IPS-18a (cell line): ENCODE data around the gene AR.

ENCODE experiments used
- H3K27ac ChIP-seq: one replicate; pipeline ENCODE4 v1.5.1; 2013; ENCODE audit warnings: low read length
- H3K27me3 ChIP-seq: one replicate; pipeline ENCODE4 v1.6.1; 2013; ENCODE audit warnings: mild to moderate bottlenecking, low read length; ENCODE audit not compliant: control insufficient read depth, insufficient read depth
- H3K36me3 ChIP-seq: one replicate; pipeline ENCODE4 v1.6.1; 2013; ENCODE audit warnings: low read depth, low read length; ENCODE audit not compliant: control insufficient read depth
- H3K4me1 ChIP-seq: one replicate; pipeline ENCODE4 v1.6.1; 2013; ENCODE audit warnings: low read depth, low read length; ENCODE audit not compliant: control insufficient read depth
- H3K4me3 ChIP-seq: one replicate; pipeline ENCODE4 v1.5.1; 2013; ENCODE audit warnings: low read length
- H3K9ac ChIP-seq: one replicate; pipeline ENCODE4 v1.6.1; 2013; ENCODE audit warnings: mild to moderate bottlenecking, low read length, moderate library complexity
- H3K9me3 ChIP-seq: one replicate; pipeline ENCODE4 v1.6.1; 2013; ENCODE audit warnings: low read depth, low read length; ENCODE audit not compliant: control insufficient read depth

Gene AR

DNA sequence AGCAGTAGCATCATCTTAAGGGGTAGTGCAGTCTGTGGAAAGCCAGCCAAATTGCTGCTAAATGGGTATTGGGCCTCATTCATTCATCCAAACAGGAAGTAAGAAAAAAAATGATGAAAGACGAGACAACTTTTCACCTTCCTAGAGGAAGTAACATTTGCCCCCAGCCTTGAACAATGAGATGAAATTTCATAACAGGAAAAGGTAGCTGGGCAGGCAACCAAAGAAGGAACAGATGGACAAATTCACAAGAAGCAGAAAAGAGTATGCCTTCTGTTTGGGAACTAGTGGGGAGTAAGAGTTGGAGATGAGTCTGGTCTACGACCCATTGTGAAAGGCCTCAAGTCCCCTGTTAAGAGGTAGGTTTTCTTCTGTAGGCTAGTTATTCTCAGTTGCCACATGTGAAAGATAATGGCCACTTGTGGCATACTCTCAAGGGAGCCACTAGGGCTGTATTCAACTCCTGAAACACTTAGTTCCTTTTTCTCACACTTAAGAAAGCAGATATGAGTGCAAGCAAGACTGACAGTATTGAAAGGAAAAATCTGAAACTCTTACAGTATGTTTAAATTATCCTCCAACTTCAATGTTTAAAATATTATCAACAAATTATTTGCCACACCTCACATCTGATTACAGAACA, 190.4 kb downstream of the AR start:
- Histone ChIP-seq H3K36me3 (no peaks in the 10 kb centered on the region), H3K9me3 (peaks cover 12% of the 10 kb centered on the region), H3K4me3 (no peak overlapping the region), H3K9ac (no peak overlapping the region), H3K4me1 (no peaks in the 10 kb centered on the region), H3K27me3 (no peaks in the 10 kb centered on the region), H3K27ac (no peak overlapping the region)

DNA sequence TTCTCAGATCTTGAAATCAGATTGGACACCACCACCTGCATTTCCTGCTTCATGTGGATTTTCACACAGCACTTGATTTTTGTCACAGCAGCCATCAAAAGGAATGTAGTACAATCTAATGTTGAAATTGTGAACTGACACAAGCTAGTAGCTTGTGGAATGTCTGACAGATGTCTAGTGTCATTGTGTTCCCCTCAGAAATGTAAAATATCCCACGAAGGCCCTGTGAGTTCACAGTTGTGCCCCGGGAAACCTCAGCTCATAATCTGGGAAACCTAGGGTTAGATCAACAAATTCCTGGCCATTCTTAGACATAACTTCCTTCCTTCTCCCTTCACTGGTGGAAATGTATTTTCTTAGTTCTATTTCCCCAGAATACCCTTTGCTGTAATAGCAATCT, 205.7 kb downstream of the AR start:
- Histone ChIP-seq H3K9ac (no peak overlapping the region), H3K36me3 (no peaks in the 10 kb centered on the region), H3K27me3 (no peaks in the 10 kb centered on the region), H3K27ac (no peak overlapping the region), H3K4me1 (no peaks in the 10 kb centered on the region), H3K9me3 (peaks cover 8% of the 10 kb centered on the region), H3K4me3 (no peak overlapping the region)

DNA sequence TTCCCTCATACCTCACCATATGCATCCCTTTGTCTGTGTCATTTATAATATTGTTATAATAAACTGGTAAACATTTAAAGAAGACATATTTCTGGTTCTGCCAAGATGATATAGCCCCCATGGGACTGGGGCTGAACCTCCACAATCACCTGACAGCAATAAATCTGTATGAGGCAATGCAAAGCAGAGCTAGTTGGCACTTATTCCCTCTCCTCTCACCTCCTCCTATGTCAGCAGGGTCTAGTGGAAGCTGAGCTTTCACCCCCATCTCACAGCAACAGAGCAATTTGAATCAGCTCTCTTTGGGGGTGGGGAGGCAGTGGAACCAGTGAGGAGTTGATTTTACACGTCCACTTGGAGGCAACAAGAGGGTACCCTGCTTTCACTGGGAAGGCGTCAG, 206.9 kb downstream of the AR start:
- Histone ChIP-seq H3K27me3 (no peaks in the 10 kb centered on the region), H3K36me3 (no peaks in the 10 kb centered on the region), H3K4me1 (no peaks in the 10 kb centered on the region), H3K4me3 (no peak overlapping the region), H3K27ac (no peak overlapping the region), H3K9me3 (peaks cover 3% of the 10 kb centered on the region), H3K9ac (no peak overlapping the region)

DNA sequence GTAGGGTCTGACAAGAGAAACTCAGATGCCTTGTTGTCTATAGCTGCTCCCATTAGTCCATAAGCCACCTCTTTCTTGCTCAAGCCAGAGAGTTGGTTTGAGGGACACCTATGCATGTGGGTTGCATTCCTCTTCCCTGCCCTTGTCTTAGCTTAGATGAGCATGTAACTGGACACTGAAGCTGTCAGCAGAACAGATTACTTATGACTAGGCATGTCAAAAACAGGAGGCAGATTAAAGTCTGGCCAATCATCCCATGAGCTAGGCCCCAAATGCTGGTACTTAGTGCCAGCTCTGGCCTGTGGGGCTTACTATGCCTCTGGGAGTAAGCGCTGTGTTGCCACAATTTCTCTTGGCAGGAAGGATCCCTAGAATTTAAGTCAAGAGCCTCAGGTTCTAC, 215.2 kb downstream of the AR start:
- Histone ChIP-seq H3K9me3 (peaks cover 4% of the 10 kb centered on the region), H3K27ac (no peak overlapping the region), H3K4me1 (no peaks in the 10 kb centered on the region), H3K4me3 (no peak overlapping the region), H3K36me3 (no peaks in the 10 kb centered on the region), H3K9ac (no peak overlapping the region), H3K27me3 (no peaks in the 10 kb centered on the region)

DNA sequence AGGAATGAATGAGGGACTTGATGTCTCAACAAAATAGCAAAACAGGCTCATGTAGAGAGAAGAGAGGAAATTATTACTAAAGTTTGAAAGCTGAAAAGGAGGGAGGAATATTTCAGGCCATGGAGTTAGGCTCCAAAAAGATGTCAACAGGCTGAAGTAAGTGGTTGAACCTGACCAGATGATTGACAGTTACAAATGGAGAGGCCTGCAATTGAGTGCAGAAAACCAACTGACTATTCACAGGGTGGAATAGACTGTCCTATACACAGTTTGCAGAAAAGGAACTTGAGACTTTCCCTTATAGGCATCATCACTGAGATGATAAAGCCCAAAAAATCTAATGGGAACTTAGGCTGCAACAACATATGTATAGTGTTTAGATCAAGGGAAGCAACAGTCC, 233.3 kb downstream of the AR start:
- peaks cover 23% of the 10 kb centered on the region for H3K9me3 ChIP-seq

DNA sequence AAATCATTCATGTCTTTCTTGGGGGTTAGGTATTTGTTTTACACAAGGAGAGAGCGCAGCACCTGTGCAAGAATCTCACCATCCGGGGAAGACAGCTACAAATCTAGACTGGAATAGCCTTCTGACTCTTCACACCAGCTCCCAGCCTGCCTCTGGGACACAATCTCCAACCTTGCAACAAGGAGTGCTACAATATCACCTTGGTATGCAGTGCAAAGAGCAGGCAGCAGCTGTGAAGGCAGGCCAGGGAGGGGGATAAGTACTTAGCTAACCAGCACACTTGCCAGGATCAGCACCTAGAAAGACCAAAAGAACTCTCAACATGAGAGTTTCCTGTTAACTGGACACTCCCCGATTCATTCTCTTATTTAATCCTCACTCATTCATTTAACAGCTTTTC, 235.3 kb downstream of the AR start:
- Histone ChIP-seq H3K9me3 (peaks cover 24% of the 10 kb centered on the region), H3K27me3 (no peaks in the 10 kb centered on the region), H3K36me3 (no peaks in the 10 kb centered on the region), H3K4me3 (no peak overlapping the region), H3K4me1 (no peaks in the 10 kb centered on the region), H3K27ac (no peak overlapping the region), H3K9ac (no peak overlapping the region)

More for the DNA sequence above, 233.3 kb downstream of the AR start:
- no peaks in the 10 kb centered on the region for H3K36me3 ChIP-seq
- H3K9ac ChIP-seq = no peak overlapping the region
- no peaks in the 10 kb centered on the region for H3K4me1 ChIP-seq
- no peak overlapping the region for H3K27ac ChIP-seq
- H3K4me3 ChIP-seq = no peak overlapping the region
- no peaks in the 10 kb centered on the region for H3K27me3 ChIP-seq
